Right renal pelvis (tissue), 4 donors: ENCODE data around the gene H2BK1. TPM values are rescaled to one million over a fixed set of nuclear protein-coding genes. Genes with fewer than 3 reads are reported as not detected.
A peak's percentile ranks its signal among the peaks of the same experiment; 100 is the strongest.

Source experiments
- DNase-seq, 4 donors: peaks; one replicate each; pipeline ENCODE4 v3.0.0-alpha.2; 2013; ENCODE audit warnings: low read depth in 4 of 4, low spot score in 3 of 4, missing footprints in 1 of 4
- polyA plus RNA-seq, 4 donors: library from polyadenylated mRNA; unstranded; fragments of 120-200 nt; gene quantifications; one replicate each; pipeline ENCODE4 v1.2.1, GENCODE V29; 2013; ENCODE audit not compliant: insufficient read length in 4 of 4

H2BK1 gene
- polyA plus RNA-seq, 4 donors: not detected

DNA sequence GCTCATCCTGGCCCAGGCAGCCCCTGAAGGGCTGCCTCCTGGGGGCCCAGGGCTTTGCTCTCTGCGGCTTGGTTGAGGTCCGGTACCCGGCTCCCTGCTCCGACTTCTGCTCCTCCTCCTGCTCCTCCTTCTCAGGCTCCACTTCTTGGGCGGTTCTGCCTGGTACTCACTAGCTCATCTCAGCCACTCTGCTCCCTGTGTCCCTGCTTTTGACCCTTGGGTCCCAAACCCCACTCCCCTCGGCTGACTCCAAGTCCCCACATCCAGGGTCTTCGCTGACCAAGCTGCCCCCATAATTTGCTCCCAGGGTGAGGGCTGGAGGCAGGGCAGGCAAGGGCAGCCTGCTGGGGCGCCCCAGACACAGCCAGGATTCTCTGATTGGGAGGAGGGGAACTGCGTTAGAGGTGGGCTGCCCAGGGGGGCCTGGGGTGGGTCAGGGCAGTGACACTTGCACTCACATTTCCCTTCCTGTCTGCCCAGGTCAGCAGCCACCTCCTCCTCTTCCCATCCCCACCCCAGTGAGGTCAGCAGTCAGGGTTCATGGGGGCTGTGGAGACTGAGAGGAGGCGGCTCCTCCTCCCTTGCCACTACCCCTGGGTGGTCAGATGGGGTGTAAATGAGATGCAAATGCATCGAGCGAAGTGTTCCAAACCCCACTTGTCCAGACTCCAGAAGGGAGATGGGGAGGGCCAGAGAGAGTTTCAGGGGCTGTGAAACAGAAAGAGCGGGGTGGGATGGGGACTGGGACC is 36.0 kb upstream of the H2BK1 start:
- no peak for DNase-seq

GRCh38 chr7:151245360-151246101 is 35.2 kb upstream of the H2BK1 start:
- DNase-seq: peak in 1 of 4 donors; percentile 39

GRCh38 chr7:151244841-151245346 is 34.6 kb upstream of the H2BK1 start:
- no peak for DNase-seq

DNA sequence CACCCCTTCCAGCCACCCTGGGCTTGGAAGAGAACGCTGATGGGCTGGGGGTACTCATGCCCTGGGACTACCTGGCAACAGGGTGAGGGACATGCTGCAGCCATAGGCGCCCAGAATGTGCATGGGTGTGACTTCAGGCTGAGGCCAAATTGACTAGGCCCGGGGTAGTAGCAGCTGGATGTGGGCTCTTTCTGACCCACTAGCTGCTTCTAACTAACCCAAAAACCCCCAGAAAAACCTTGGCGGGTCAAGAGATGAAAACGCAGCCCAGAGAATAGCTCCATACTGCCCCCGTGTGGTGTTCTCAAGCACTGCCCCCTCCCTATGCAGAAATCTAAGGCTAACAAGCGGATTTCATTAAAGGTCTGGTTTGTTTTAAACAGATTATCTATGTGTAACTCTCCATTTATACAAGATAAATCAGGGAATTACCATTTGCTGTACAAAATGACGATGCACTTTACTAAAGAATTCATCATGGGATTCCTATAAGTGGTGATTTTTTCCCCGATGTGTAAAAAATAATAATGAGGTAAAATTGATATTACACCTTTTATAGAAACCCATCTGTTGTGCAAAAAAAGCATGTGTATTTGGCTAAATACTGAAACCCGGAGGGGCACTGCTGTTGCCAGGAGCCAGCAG is 34.0 kb upstream of the H2BK1 start:
- DNase-seq: peak in 1 of 4 donors; percentile 38

DNA sequence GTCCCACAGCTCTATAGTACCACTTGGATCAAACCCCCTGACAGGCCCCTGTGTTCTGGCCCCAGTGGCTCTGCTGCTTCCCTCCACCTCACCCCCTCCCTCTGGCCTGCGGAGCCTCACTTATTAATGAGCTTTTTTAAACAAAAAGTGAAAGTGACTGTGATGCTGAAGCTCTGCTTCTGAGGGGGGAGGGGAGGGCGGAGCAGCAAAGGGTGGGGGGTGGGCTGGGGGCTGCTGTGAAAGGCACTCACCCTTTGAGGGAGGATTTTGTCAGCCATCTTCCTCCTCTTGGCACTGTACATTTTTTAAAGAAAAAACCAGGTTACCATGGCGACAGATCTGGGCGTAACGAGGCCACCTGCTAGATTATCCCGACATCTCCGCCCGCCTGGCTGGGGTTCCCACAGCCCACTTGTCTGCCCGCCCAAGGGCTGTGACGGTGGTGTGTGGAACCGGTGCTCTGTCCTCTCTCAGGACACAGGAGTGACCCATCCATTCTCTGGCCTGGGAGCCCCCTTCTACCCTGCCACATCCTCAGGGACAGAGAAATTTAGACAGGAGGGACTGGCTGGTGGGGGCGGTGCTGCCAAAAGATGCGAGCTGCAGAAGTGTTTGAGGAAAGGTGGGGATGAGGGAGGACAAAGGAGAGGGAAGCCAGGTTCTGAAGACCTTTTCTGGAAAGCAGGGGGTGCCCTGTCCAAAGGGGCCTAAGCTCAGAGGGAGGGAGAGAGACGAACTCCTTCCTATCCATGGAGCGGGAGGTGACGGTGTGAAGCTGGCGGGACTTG is 33.3 kb upstream of the H2BK1 start:
- DNase-seq: no peak

GRCh38 chr7:151243045-151243349 is 32.7 kb upstream of the H2BK1 start:
- DNase-seq: no peak

- DNase-seq: no peak
Observed at GRCh38 chr7:151242159-151243044, 32.1 kb upstream of the H2BK1 start.

DNA sequence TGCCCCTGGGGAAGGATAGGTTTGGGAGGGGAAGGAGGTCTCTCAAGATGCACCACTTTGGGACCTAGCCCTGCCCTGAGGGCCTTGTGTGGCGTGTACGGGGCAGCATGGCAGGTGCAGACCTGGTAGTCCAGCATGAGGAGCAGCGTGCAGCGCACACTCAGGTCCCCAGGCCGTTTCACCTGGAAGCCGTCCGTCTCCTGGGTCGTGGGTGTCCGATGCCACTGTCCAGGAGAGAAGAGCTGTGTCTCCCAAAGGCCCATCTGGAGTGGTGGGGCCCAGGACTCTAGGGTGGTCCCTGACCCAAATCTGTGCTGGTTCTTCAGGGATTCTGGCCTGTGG is 31.4 kb upstream of the H2BK1 start:
- no peak for DNase-seq

GRCh38 chr7:151240942-151241754 is 30.9 kb upstream of the H2BK1 start:
- no peak for DNase-seq

DNA sequence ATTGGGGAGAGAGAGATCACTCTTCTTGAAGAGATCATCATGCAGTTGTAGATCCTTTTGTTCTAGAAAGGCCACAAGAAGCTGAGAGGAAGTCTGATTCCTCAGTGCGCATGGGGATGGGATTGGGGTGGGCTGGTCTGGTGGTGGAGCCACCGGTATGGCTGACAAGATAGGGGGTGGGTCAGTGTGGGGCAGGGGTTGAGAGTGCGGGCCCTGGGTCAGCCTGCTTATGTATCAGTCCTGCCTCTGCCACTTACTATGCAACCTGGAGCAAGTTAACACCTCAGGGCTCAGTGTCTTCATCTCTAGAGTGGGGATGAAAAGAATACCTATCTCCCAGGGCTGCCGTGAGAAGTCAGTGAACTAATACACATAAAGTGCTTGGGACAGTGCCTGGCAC is 30.2 kb upstream of the H2BK1 start:
- no peak for DNase-seq

GRCh38 chr7:151239837-151240459 is 29.7 kb upstream of the H2BK1 start:
- DNase-seq: no peak

GRCh38 chr7:151238924-151239836 is 28.9 kb upstream of the H2BK1 start:
- DNase-seq: no peak

- DNase-seq: no peak
Observed at GRCh38 chr7:151238190-151238810, 28.0 kb upstream of the H2BK1 start.

DNA sequence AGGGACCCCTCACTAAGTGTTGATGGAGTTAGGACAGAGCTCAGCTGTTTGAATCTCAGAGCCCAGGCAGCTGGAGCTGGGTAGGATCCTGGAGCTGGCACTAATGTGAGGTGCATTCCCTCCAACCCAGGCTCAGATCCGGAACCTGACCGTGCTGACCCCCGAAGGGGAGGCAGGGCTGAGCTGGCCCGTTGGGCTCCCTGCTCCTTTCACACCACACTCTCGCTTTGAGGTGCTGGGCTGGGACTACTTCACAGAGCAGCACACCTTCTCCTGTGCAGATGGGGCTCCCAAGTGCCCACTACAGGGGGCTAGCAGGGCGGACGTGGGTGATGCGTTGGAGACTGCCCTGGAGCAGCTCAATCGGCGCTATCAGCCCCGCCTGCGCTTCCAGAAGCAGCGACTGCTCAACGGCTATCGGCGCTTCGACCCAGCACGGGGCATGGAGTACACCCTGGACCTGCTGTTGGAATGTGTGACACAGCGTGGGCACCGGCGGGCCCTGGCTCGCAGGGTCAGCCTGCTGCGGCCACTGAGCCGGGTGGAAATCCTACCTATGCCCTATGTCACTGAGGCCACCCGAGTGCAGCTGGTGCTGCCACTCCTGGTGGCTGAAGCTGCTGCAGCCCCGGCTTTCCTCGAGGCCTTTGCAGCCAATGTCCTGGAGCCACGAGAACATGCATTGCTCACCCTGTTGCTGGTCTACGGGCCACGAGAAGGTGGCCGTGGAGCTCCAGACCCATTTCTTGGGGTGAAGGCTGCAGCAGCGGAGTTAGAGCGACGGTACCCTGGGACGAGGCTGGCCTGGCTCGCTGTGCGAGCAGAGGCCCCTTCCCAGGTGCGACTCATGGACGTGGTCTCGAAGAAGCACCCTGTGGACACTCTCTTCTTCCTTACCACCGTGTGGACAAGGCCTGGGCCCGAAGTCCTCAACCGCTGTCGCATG is 27.2 kb upstream of the H2BK1 start:
- DNase-seq: no peak

- no peak for DNase-seq
Observed at GRCh38 chr7:151236406-151236805, 26.1 kb upstream of the H2BK1 start.
